Measurements from ENCODE around the gene C19orf18. TPM values are rescaled to one million over a fixed set of nuclear protein-coding genes. Genes with fewer than 3 reads are reported as not detected.

The C19orf18 gene
- under 1 TPM in 3 of 6 experiments, not detected in 3; 0.23 to 0.59 (median 0.33) TPM for total RNA-seq (2021; fragmentation: NEBNext Ultra II Directional; extraction: Animal tissue kit (Norgen Biotek cat#: 25700))
- long read RNA-seq: 0 reads

GRCh38 chr19:57974434-57974833 is at the start of gene C19orf18:
Gene C19orf18 (minus strand): TSS chr19:57974534. CDS start chr19:57974432, 102 bp downstream.
- Mint-ChIP-seq H3K27me3 (ENCODE audit: insufficient read depth) (peaks cover 2% of the 10 kb centered on the region; the same call in 1 of the 2 replicates), H3K4me1 (ENCODE audit: low read depth) (no peaks in the 10 kb centered on the region), H3K27ac (no peak within 1 kb of the TSS), H3K4me3 (no peak within 1 kb of the TSS), H3K9me3 (peaks cover 96% of the 10 kb centered on the region), H3K36me3 (ENCODE audit: low read depth) (peaks cover 87% of the 10 kb centered on the region)
- DNase-seq: no peak
- TF ChIP-seq CTCF (IDR thresholded peaks at IDR 0.05): no peak

- DNase-seq: no peak
- Mint-ChIP-seq H3K4me1 (ENCODE audit: low read depth) (no peaks in the 10 kb centered on the region), H3K27me3 (ENCODE audit: insufficient read depth) (no peaks in the 10 kb centered on the region), H3K27ac (no peak overlapping the region), H3K36me3 (ENCODE audit: low read depth) (peaks cover 11% of the 10 kb centered on the region; the same call in 1 of the 2 replicates), H3K4me3 (no peak overlapping the region), H3K9me3 (peaks cover 67% of the 10 kb centered on the region)
- no peak for TF ChIP-seq CTCF (IDR thresholded peaks at IDR 0.05)
These were observed 47.9 kb upstream of the C19orf18 start for GRCh38 chr19:58022283-58022660.

GRCh38 chr19:58021541-58022282 is 47.4 kb upstream of the C19orf18 start:
- Mint-ChIP-seq H3K9me3 (peaks cover 67% of the 10 kb centered on the region), H3K36me3 (ENCODE audit: low read depth) (peaks cover 11% of the 10 kb centered on the region; the same call in 1 of the 2 replicates), H3K27me3 (ENCODE audit: insufficient read depth) (no peaks in the 10 kb centered on the region), H3K4me3 (no peak overlapping the region), H3K4me1 (ENCODE audit: low read depth) (no peaks in the 10 kb centered on the region), H3K27ac (no peak overlapping the region)
- DNase-seq: no peak
- TF ChIP-seq CTCF (IDR thresholded peaks at IDR 0.05): peak; percentile 58

- Mint-ChIP-seq H3K36me3 (ENCODE audit: low read depth) (peaks cover 11% of the 10 kb centered on the region; the same call in 1 of the 2 replicates), H3K9me3 (peaks cover 62% of the 10 kb centered on the region), H3K4me3 (no peak overlapping the region), H3K27ac (no peak overlapping the region), H3K4me1 (ENCODE audit: low read depth) (no peaks in the 10 kb centered on the region), H3K27me3 (ENCODE audit: insufficient read depth) (no peaks in the 10 kb centered on the region)
- TF ChIP-seq CTCF (IDR thresholded peaks at IDR 0.05): no peak
- no peak for DNase-seq
These were observed 45.8 kb upstream of the C19orf18 start for GRCh38 chr19:58020129-58020528.

- no peak for DNase-seq
- Mint-ChIP-seq H3K4me3 (no peak overlapping the region), H3K27me3 (ENCODE audit: insufficient read depth) (peaks cover 2% of the 10 kb centered on the region; the same call in 1 of the 2 replicates), H3K36me3 (ENCODE audit: low read depth) (peaks cover 19% of the 10 kb centered on the region), H3K27ac (no peak overlapping the region), H3K9me3 (peaks cover 70% of the 10 kb centered on the region), H3K4me1 (ENCODE audit: low read depth) (no peaks in the 10 kb centered on the region)
- no peak for TF ChIP-seq CTCF (IDR thresholded peaks at IDR 0.05)
These were observed 39.8 kb upstream of the C19orf18 start for GRCh38 chr19:58014141-58014540.
